Gastroesophageal sphincter (tissue), 4 donors: ENCODE results near the gene UNC93B1. TPM values are rescaled to one million over a fixed set of nuclear protein-coding genes. Genes with fewer than 3 reads are reported as not detected.

Experiments used
- ATAC-seq: fragments of 150-250 bp; one replicate; pipeline ENCODE4 v1.9.1; 2016; ENCODE audit warnings: mild to moderate bottlenecking, moderate library complexity
- H3K27ac ChIP-seq, 4 donors: fragments of 200-600 bp; sonication (generic) in 3 of 4; 1 replicate in 3 of 4; 2 replicates in 1 of 4; pipeline ENCODE4 v1.5.1; 2016 to 2019
- H3K27me3 ChIP-seq: fragments of 200-600 bp; sonication (generic); one replicate; pipeline ENCODE4 v1.5.1; 2019
- H3K36me3 ChIP-seq, 2 donors: fragments of 200-600 bp; sonication (generic); one replicate each; pipeline ENCODE4 v1.5.1; 2019; ENCODE audit warnings: control low read depth in 1 of 2
- H3K4me1 ChIP-seq, 3 donors: fragments of 200-600 bp; sonication (generic); 1 replicate in 2 of 3; 2 replicates in 1 of 3; pipeline ENCODE4 v1.5.1; 2016 to 2019; ENCODE audit warnings: control low read depth in 2 of 3
- H3K4me3 ChIP-seq, 2 donors: fragments of 200-600 bp; sonication (generic); one replicate each; pipeline ENCODE4 v1.5.1; 2019; ENCODE audit warnings: mild to moderate bottlenecking in 1 of 2, moderate library complexity in 1 of 2
- H3K9me3 ChIP-seq, 3 donors: fragments of 200-600 bp; sonication (generic); one replicate each; pipeline ENCODE4 v1.5.1; 2017 to 2019; ENCODE audit warnings: control low read depth in 2 of 3
- EP300 ChIP-seq: sonication (generic); formaldehyde crosslinking; IDR thresholded peaks from one replicate; pipeline ENCODE4 v1.6.1; 2017; ENCODE audit warnings: antibody characterized with exemption, mild to moderate bottlenecking
- POLR2A ChIP-seq, 2 donors: fragments of 450-650 bp; IDR thresholded peaks; one replicate each; pipeline ENCODE4 v1.6.1; 2017; ENCODE audit warnings: antibody characterized with exemption in 2 of 2, mild to moderate bottlenecking in 2 of 2, moderate library complexity in 1 of 2
- POLR2AphosphoS5 ChIP-seq: sonication (generic); formaldehyde crosslinking; IDR thresholded peaks from one replicate; pipeline ENCODE4 v1.6.1; 2017; ENCODE audit warnings: antibody characterized with exemption
- WGBS, 2 donors: methylation state at CpG; one replicate each; pipeline ENCODE4 v1.1.5; 2018; ENCODE audit warnings: low coverage in 1 of 2; 5-methylcytosine and 5-hydroxymethylcytosine counted together
- total RNA-seq, 4 donors: library from RNA; depleted of rRNA; stranded (reverse); fragments of >200 nt; gene quantifications; one replicate each; pipeline ENCODE4 v1.1.0, GENCODE V29; 2016
- TF ChIP-seq, protein P1 (sequence below), 4 experiments: fragments of 200-600 bp in 2 of 4; fragments of 450-650 bp in 2 of 4; sonication (generic) in 1 of 4; IDR thresholded peaks; one replicate each; pipeline ENCODE4 v1.5.1; 2017 to 2019; ENCODE audit warnings: antibody characterized with exemption in 4 of 4, mild to moderate bottlenecking in 2 of 4, moderate library complexity in 2 of 4

UNC93B1 gene
- total RNA-seq, 4 donors from 2014 or later, result 12.6 to 33.0 (median 26.1) TPM

DNA sequence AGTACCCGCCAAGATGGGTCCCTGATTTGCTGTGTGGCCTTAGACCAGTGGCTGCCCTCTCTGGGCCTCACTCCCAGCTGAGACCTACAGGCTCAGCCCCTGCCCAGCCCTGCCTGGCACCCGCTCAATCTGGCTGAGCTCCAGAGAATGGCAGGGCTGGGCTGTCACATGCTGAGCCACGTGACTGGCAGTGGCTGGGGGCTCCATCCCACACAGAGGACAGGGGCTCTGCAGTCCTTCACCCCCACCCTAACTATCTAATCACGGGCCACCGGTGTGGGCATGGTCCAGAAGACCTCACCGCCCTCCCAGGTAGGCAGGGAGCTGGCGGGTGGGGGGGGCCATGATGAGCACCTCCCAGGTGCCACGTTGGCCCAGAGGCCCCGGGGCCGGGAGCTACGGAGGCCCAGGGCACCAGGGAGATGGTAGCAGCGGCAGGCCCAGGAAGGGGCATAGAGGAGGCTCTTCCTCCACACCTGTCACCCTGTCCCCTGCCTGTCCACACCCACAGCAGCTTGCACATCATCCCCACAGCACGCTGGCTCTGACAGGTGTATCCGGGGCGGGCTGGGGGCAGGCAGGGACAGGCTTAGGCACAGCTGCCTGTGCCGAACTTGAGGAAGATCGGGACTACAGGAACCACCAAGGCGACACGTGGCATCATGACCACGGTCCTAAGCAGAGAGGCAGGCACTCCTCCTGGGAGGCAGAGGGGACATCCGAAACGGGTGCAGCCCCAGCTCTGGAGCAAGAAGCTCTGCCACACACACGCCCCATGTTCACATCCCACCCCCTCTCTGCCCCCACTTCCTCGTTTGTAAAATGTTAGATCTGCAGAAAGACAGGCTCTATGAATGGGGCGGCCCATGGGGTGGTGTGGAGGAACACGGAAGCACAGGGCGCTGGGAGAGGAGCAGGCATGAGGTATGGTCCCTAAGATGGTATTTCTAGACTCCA, 4.8 kb upstream of the UNC93B1 start:
- H3K36me3 ChIP-seq, result no peaks in the 10 kb centered on the region
- H3K9me3 ChIP-seq, result no peaks in the 10 kb centered on the region
- WGBS, 2 donors, result 40 to 60% methylated on average over 2 to 3 of the region's 27 CpGs
- H3K27me3 ChIP-seq, result no peaks in the 10 kb centered on the region
- H3K27ac ChIP-seq, result peak overlapping the region in 3 of 4 donors; percentile 84 to 87 (median 87)
- ATAC-seq, result no peak
- TF ChIP-seq EP300 (no peak), POLR2A (IDR thresholded peaks at IDR 0.05) (peak in 1 of 2 donors; percentile 8), POLR2AphosphoS5 (no peak)
- H3K4me1 ChIP-seq, result peaks cover 0 to 59% (median 12%) of the 10 kb centered on the region in 3 donors
- no peak overlapping the region for H3K4me3 ChIP-seq

DNA sequence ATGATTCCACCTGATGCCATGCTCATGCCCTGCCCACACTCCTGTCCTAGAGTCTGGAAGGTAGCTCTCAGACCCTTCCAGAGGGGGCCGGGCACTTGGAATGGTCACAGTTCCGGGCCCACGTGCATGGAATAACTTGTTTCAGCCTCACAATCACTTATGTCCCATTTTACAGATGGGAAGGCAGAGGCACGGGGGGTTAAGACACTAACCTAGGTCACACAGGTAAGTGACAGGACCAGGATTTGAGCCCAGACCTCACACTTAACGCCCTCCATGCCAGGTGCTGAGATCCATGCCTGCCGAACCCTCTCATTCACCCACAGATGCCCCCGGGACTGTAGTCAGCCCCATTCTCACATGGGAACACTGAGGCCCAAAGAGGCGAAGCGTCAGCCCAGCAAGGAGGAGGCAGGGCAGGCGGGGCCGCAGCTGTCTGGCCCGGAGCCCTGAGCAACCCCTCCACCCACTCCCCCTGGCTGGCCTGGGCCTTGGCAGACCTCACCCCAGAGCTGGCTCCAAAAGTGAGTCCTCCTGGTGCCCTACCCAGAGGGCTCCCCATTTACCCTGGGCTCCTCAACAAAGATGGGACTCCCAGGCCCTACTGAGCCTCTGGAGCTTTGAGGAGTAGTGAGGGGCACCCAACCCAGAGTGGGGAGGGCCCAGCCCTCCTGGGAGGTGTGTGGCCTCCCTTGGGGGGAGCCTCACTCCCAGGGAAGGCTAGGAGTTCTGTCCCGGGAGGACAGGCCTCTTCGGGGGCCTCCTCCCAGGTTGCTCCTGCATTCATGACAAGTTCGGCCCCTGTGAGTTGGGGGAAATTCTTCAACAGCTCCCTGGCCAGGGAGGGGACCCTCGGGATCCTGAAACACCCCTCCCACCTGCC, 3.8 kb upstream of the UNC93B1 start:
- Histone ChIP-seq H3K4me3 (no peak overlapping the region), H3K4me1 (peaks cover 0 to 59% (median 12%) of the 10 kb centered on the region in 3 donors), H3K9me3 (no peaks in the 10 kb centered on the region), H3K36me3 (no peaks in the 10 kb centered on the region), H3K27me3 (no peaks in the 10 kb centered on the region), H3K27ac (peak overlapping the region in 1 of 4 donors; percentile 87)
- TF ChIP-seq, protein P1, sequence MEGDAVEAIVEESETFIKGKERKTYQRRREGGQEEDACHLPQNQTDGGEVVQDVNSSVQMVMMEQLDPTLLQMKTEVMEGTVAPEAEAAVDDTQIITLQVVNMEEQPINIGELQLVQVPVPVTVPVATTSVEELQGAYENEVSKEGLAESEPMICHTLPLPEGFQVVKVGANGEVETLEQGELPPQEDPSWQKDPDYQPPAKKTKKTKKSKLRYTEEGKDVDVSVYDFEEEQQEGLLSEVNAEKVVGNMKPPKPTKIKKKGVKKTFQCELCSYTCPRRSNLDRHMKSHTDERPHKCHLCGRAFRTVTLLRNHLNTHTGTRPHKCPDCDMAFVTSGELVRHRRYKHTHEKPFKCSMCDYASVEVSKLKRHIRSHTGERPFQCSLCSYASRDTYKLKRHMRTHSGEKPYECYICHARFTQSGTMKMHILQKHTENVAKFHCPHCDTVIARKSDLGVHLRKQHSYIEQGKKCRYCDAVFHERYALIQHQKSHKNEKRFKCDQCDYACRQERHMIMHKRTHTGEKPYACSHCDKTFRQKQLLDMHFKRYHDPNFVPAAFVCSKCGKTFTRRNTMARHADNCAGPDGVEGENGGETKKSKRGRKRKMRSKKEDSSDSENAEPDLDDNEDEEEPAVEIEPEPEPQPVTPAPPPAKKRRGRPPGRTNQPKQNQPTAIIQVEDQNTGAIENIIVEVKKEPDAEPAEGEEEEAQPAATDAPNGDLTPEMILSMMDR (IDR thresholded peaks at IDR 0.05), result no peak
- no peak for TF ChIP-seq POLR2A (IDR thresholded peaks at IDR 0.05)
- ATAC-seq, result no peak
- 88% methylated on average over 5 of the region's 16 CpGs; no CpG with 5 or more reads in 1 of the 2 donors for WGBS, 2 donors

DNA sequence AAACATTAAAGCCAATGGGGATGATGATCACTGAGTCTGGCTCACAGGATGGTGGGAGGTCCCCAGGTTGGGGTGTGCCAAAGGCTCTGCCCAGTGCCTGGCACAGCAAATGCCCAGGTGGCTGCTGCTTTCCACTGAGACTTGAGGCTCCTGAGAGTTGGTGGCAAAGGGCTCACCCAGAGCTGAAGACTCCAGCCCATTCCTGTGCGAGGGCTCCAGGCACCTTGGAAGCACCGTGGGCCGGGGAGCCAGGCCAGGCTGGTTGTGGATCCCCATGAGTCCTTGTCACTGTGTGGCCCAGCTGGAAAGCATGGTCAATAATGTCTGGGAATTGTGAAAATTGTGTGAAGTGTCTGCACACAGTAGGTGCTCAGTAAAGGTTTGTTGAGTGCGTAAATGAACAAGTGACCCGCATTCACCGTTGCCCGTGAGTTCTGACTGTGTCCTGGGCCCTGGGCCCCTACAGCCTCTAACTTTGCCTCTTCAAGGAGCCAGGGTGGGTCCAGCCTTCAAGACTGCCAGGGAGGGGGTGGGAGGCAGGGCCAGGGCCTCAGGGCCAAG, 2.8 kb upstream of the UNC93B1 start:
- no peak overlapping the region for H3K27ac ChIP-seq
- ATAC-seq, result no peak

DNA sequence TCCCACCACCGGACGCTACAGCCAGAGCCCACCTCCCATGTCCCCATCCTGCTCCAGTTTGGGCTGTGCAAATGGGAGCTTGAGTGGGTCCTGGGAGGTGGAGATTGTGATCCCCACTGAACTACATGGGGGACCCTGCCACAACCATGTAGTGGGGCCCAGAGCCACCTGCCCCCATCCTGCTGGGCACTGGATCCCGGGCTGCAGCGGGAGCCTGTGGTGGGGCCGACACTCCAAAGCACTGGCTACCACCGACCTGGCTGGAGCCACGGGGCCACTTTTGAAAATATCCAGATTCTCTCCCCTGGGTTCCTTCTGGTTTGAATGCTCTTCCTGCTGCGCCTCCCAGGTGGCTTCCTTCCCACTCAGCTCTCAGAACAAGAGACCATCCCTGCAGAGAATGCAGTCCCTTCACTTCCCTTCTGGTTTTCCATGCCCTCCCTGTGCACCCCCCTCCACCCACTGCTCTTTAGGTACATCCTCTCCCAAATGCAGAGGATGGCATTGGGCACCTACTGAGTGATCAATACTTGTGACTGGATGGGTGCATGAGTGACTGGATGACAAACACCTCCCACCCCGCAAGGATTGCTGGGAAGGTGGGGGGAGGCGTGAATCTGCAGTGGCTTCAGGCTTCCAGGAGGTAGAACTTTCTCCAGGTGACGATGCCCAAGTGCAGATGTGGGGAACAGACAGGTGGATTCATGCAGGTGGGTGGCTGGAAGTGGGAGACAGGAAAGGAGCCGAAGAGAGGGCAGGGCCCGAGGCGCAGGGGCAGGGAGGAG, 846 bp upstream of the UNC93B1 start:
- H3K4me3 ChIP-seq, result peak overlapping the region in 1 of 2 donors; percentile 91
- no peak for ATAC-seq
- WGBS, 2 donors, result 68 to 81% methylated on average over 5 to 7 of the region's 14 CpGs

More for the DNA sequence above, 2.8 kb upstream of the UNC93B1 start:
- TF ChIP-seq POLR2A (IDR thresholded peaks at IDR 0.05) (no peak), EP300 (no peak), POLR2AphosphoS5 (no peak)
- TF ChIP-seq, protein P1 (IDR thresholded peaks at IDR 0.05), result no peak
- no peaks in the 10 kb centered on the region for H3K27me3 ChIP-seq
- no peaks in the 10 kb centered on the region for H3K36me3 ChIP-seq
- H3K9me3 ChIP-seq, result no peaks in the 10 kb centered on the region
- WGBS, 2 donors, result no CpG with 5 or more reads among the region's 7 CpGs
- H3K4me1 ChIP-seq, result peaks cover 0 to 54% (median 12%) of the 10 kb centered on the region in 3 donors
- no peak overlapping the region for H3K4me3 ChIP-seq

More for the DNA sequence above, 846 bp upstream of the UNC93B1 start:
- H3K9me3 ChIP-seq, result no peaks in the 10 kb centered on the region
- H3K36me3 ChIP-seq, result no peaks in the 10 kb centered on the region
- peak overlapping the region in 2 of 4 donors; percentile 23 to 80 for H3K27ac ChIP-seq
- no peak for TF ChIP-seq EP300
- TF ChIP-seq, protein P1 (IDR thresholded peaks at IDR 0.05), result no peak
- no peak for TF ChIP-seq POLR2A (IDR thresholded peaks at IDR 0.05)
- TF ChIP-seq POLR2AphosphoS5, result no peak
- H3K4me1 ChIP-seq, result peaks cover 0 to 34% (median 2%) of the 10 kb centered on the region in 3 donors
- H3K27me3 ChIP-seq, result no peaks in the 10 kb centered on the region
